ENCODE results near the gene HMG20A. TPM values are rescaled to one million over a fixed set of nuclear protein-coding genes. Genes with fewer than 3 reads are reported as not detected.

Gene HMG20A
- total RNA-seq, 3 donors from 2014 or later, result 35.8 to 48.2 (median 46.4) TPM

DNA sequence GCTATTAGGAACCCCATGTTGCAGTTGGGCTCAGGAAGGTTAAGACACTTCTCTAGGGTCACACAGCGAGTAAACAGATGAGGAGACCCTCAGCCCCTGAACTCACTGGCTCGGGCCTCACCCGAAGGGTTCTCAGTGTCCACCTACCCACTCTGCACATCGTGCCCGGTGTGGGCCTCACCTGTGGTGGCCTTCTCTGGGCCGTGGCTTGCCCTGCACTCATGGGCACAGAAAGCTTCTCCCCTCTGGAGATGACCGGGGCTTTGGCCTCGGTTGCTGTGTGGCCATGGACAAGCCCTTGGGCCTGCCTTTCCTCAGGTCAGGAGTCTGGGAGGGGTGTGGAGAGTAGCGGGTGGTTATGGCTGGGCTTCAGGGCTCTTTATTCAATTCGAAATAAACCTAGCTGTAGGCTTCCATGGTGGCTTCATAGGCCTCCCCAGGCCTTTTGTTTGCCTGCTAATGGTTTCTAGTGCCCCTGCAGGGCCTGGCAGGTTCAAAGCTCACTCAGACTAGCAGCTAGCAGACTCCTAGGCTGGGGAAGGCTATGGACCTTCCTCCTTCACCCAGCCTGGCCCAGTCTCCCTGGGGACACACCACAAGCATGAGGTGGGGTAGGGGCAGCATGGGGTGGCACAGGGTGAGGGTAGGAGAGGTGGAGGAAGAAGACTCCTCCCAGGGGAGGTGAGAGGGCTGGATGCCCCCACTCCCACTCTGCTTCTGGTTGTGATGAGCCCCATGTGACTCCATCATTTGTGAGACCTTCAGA, 108.9 kb downstream of the HMG20A start:
- DNase-seq (ENCODE audit: low spot score in 2 of 2), result no peak
- TF ChIP-seq CTCF (IDR thresholded peaks at IDR 0.05) (no peak), POLR2AphosphoS5 (IDR thresholded peaks at IDR 0.05) (no peak), POLR2A (IDR thresholded peaks at IDR 0.05) (no peak)
- Histone ChIP-seq H3K36me3 (no peaks in the 10 kb centered on the region), H3K9me3 (no peaks in the 10 kb centered on the region), H3K4me1 (peaks cover 0 to 9% of the 10 kb centered on the region in 2 donors), H3K4me3 (no peak overlapping the region), H3K27ac (no peak overlapping the region), H3K27me3 (no peaks in the 10 kb centered on the region)
- intact Hi-C loops (cut with DNase I; ENCODE audit: low total_unique reads), result no loop called here

DNA sequence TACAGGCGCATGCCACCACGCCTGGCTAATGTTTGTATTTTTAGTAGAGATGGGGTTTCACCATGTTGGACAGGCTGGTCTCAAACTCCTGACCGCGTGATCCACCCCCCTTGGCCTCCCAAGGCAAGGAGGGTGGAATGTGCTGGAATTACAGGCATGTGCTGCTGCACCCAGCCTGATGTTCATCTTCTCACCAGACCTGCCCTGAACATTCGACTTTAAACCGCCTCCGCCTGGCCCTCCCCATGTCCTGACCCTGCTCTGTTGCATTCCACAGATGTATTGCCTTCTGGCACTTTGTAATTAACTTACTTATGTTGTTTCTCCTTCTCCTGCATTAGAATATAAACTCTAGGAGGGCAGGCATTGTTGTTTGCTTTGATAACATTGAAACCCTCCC, 109.9 kb downstream of the HMG20A start:
- no peak for DNase-seq (ENCODE audit: low spot score in 2 of 2)
- intact Hi-C loops (cut with DNase I; ENCODE audit: low total_unique reads), result no loop called here
- Histone ChIP-seq H3K27me3 (no peaks in the 10 kb centered on the region), H3K36me3 (no peaks in the 10 kb centered on the region), H3K27ac (no peak overlapping the region), H3K9me3 (no peaks in the 10 kb centered on the region), H3K4me3 (no peak overlapping the region), H3K4me1 (peaks cover 0 to 9% of the 10 kb centered on the region in 2 donors)
- no peak for TF ChIP-seq CTCF (IDR thresholded peaks at IDR 0.05)
- no peak for TF ChIP-seq POLR2A (IDR thresholded peaks at IDR 0.05)
- no peak for TF ChIP-seq POLR2AphosphoS5 (IDR thresholded peaks at IDR 0.05)

DNA sequence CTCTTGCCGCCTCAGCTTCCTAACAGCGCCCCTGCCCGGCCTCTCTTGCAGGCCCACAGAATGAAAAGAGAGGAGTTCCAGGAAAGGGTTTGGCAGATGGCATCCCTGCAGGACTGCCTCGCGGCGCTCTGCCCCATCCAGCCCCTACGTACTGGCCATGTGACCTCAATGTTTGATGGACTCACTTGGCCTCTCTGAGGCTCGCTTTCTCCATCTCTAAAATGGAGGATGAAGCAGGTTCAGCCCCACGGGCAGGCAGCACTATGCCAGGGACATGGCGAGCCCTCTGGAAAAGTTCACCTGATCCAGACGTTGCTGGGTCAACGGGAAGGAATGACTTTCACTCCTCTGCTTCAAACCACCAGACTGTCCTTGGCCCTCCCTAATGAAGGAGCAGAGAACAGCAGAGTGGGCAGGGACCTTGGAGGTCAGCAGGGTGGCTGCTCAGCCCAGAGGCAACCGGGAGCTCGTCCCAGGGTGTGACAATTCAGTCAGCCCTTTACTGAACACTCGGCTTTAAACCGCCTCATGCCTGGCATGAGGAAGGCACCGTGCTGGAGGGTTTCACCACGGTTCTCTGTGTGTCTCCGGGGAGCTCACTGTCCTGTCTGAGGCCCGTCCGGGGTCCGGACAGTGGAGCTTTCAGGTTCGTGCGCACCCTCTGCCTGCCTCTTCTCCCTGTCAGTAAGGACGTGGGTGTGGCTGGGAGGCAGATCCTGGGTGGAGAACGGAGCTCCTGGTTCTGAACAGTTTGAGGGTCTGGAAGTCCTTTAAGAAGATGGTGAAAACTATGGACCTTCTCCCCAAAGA, 110.7 kb downstream of the HMG20A start:
- TF ChIP-seq POLR2A (IDR thresholded peaks at IDR 0.05) (no peak), CTCF (IDR thresholded peaks at IDR 0.05) (no peak), POLR2AphosphoS5 (IDR thresholded peaks at IDR 0.05) (no peak)
- H3K27me3 ChIP-seq, result no peaks in the 10 kb centered on the region
- no peaks in the 10 kb centered on the region for H3K36me3 ChIP-seq
- intact Hi-C loops (cut with DNase I; ENCODE audit: low total_unique reads), result no loop called here
- peaks cover 0 to 9% of the 10 kb centered on the region in 2 donors for H3K4me1 ChIP-seq
- H3K4me3 ChIP-seq, result no peak overlapping the region
- H3K27ac ChIP-seq, result no peak overlapping the region
- H3K9me3 ChIP-seq, result no peaks in the 10 kb centered on the region
- no peak for DNase-seq (ENCODE audit: low spot score in 2 of 2)

DNA sequence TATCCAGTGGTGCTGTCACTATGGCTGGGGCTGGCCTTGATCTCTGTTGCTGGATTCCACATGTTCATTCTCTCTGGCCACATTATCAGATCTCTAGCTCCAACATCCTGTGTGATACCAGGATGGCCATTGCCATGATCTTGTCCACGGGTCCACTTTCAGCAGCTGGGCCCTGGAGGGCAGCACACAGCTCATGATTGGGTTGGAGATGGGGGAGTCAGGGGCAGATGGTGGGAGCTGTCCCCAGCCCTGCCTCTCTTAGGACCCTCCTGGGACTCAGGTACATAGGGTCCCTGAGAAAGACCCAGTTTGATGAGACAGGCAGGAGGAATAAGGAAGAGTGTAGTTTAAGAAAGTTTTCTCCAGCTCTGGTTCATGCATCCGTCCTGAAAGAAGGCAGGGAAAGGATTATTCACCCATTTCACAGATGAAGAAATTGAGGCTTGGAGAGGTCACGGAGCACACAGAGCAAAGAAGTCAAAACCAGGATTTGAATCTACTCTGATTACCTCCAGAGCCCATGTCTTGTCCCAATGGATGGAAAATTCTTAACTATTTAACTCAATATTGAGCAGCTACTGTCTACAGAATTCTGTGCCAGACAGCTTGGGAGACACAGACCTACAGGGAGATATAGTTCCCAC, 111.5 kb downstream of the HMG20A start:
- intact Hi-C loops (cut with DNase I; ENCODE audit: low total_unique reads), result no loop called here
- H3K27ac ChIP-seq, result no peak overlapping the region
- H3K9me3 ChIP-seq, result no peaks in the 10 kb centered on the region
- H3K4me1 ChIP-seq, result peaks cover 0 to 8% of the 10 kb centered on the region in 2 donors
- H3K36me3 ChIP-seq, result no peaks in the 10 kb centered on the region
- no peak for DNase-seq (ENCODE audit: low spot score in 2 of 2)
- no peak for TF ChIP-seq POLR2A (IDR thresholded peaks at IDR 0.05)
- TF ChIP-seq CTCF (IDR thresholded peaks at IDR 0.05), result no peak
- no peak for TF ChIP-seq POLR2AphosphoS5 (IDR thresholded peaks at IDR 0.05)
- H3K27me3 ChIP-seq, result no peaks in the 10 kb centered on the region
- H3K4me3 ChIP-seq, result no peak overlapping the region
